Activated CD4-positive, alpha-beta memory T cell treated with anti-CD3 and anti-CD28 coated beads for 36 hours (primary cell): ENCODE data around the gene ACSM5. TPM values are rescaled to one million over a fixed set of nuclear protein-coding genes. Genes with fewer than 3 reads are reported as not detected.

Experiments
- CTCF ChIA-PET: fragments of 350-600 bp; sonication (Branson Sonifier 250); formaldehyde crosslinking; loops from one replicate; lab custom pipeline; 2021; ENCODE audit warnings: antibody characterized with exemption, inconsistent platforms; lab: Charles Lee
- POLR2A ChIA-PET: fragments of 350-600 bp; sonication (Branson Sonifier 250); formaldehyde crosslinking; loops from one replicate; lab custom pipeline; 2021; ENCODE audit warnings: antibody characterized with exemption; lab: Charles Lee
- DNase-seq: peaks from one replicate; pipeline ENCODE4 v3.0.0-alpha.2; 2020
- H3K27ac Mint-ChIP-seq: one replicate; pipeline ENCODE4 v1.8.0; 2021; ENCODE audit warnings: mixed read lengths
- H3K27me3 Mint-ChIP-seq: one replicate; pipeline ENCODE4 v1.8.0; 2021; ENCODE audit warnings: mixed read lengths
- H3K36me3 Mint-ChIP-seq: one replicate; pipeline ENCODE4 v1.8.0; 2021; ENCODE audit warnings: mixed read lengths
- H3K4me1 Mint-ChIP-seq: one replicate; pipeline ENCODE4 v1.8.0; 2021; ENCODE audit warnings: low read depth, mixed read lengths
- H3K4me3 Mint-ChIP-seq: one replicate; pipeline ENCODE4 v1.8.0; 2021; ENCODE audit warnings: mild to moderate bottlenecking, mixed read lengths
- H3K9me3 Mint-ChIP-seq: one replicate; pipeline ENCODE4 v1.8.0; 2021; ENCODE audit warnings: mixed read lengths
- intact Hi-C: fragments of 100-400 bp; cut with micrococcal nuclease; formaldehyde crosslinking; loops from one replicate; pipeline ENCODE4 v1.15.1; 2023
- total RNA-seq, 2 experiments: library from RNA; stranded (reverse); gene quantifications; one replicate each; pipeline ENCODE4 v1.2.3, GENCODE V29; 2021

The ACSM5 gene
- total RNA-seq: not detected

- no peak for DNase-seq
- H3K27ac Mint-ChIP-seq: no peak within 1 kb of the TSS
- H3K36me3 Mint-ChIP-seq: no peaks in the 10 kb centered on the region
- no peak within 1 kb of the TSS for H3K4me3 Mint-ChIP-seq
- no peaks in the 10 kb centered on the region for H3K9me3 Mint-ChIP-seq
- CTCF ChIA-PET: no interaction called here
- no peaks in the 10 kb centered on the region for H3K4me1 Mint-ChIP-seq
- POLR2A ChIA-PET: no interaction called here
- H3K27me3 Mint-ChIP-seq: peaks cover 9% of the 10 kb centered on the region
- intact Hi-C loops: no loop called here
These were observed at the start of gene ACSM5 for GRCh38 chr16:20409398-20410120. ACSM5 (plus strand) TSS chr16:20409534; CDS start chr16:20411485, 1,951 bp downstream.

- Mint-ChIP-seq H3K36me3 (no peaks in the 10 kb centered on the region), H3K4me1 (no peaks in the 10 kb centered on the region), H3K27ac (no peak overlapping the region), H3K27me3 (peaks cover 9% of the 10 kb centered on the region), H3K4me3 (no peak overlapping the region), H3K9me3 (no peaks in the 10 kb centered on the region)
- POLR2A ChIA-PET: no interaction called here
- CTCF ChIA-PET: interaction anchor here (2.2 kb wide), 1 partner anchor 24 kb away, joined by 10 read pairs; no protein-coding TSS in a partner anchor
- DNase-seq: no peak
- intact Hi-C loops: no loop called here
These were observed 49.3 kb upstream of the ACSM5 start for GRCh38 chr16:20359997-20360396.

- POLR2A ChIA-PET: no interaction called here
- no peaks in the 10 kb centered on the region for H3K9me3 Mint-ChIP-seq
- intact Hi-C loops: no loop called here
- H3K4me3 Mint-ChIP-seq: no peak overlapping the region
- CTCF ChIA-PET: interaction anchor here (0.6 to 1.6 kb wide), 2 partner anchors 9 to 22 kb away, joined by 3 to 6 read pairs; no protein-coding TSS in a partner anchor
- no peak for DNase-seq
- no peak overlapping the region for H3K27ac Mint-ChIP-seq
- H3K27me3 Mint-ChIP-seq: peaks cover 11% of the 10 kb centered on the region
- H3K4me1 Mint-ChIP-seq: no peaks in the 10 kb centered on the region
- H3K36me3 Mint-ChIP-seq: no peaks in the 10 kb centered on the region
These were observed 46.1 kb upstream of the ACSM5 start for GRCh38 chr16:20363191-20363590.

- CTCF ChIA-PET: interaction anchor here (1.6 kb wide), 1 partner anchor 21 kb away, joined by 6 read pairs; no protein-coding TSS in a partner anchor
- Mint-ChIP-seq H3K27ac (no peak overlapping the region), H3K36me3 (no peaks in the 10 kb centered on the region), H3K9me3 (no peaks in the 10 kb centered on the region), H3K4me3 (no peak overlapping the region), H3K27me3 (peaks cover 11% of the 10 kb centered on the region), H3K4me1 (no peaks in the 10 kb centered on the region)
- POLR2A ChIA-PET: no interaction called here
- intact Hi-C loops: no loop called here
- no peak for DNase-seq
These were observed 45.3 kb upstream of the ACSM5 start for GRCh38 chr16:20364051-20364450.

GRCh38 chr16:20369452-20370054, 39.8 kb upstream of the ACSM5 start:
- intact Hi-C loops: no loop called here
- Mint-ChIP-seq H3K36me3 (no peaks in the 10 kb centered on the region), H3K4me3 (no peak overlapping the region), H3K27me3 (peaks cover 12% of the 10 kb centered on the region), H3K27ac (no peak overlapping the region), H3K4me1 (no peaks in the 10 kb centered on the region), H3K9me3 (no peaks in the 10 kb centered on the region)
- DNase-seq: no peak
- ChIA-PET POLR2A (no interaction called here), CTCF (interaction anchor here (1.2 to 2.0 kb wide), 2 partner anchors 16 to 70 kb away, joined by 3 to 8 read pairs; no protein-coding TSS in a partner anchor)

- intact Hi-C loops: no loop called here
These were observed 36.6 kb upstream of the ACSM5 start for GRCh38 chr16:20372701-20373100.

GRCh38 chr16:20377181-20377580, 32.2 kb upstream of the ACSM5 start:
- Mint-ChIP-seq H3K36me3 (no peaks in the 10 kb centered on the region), H3K27ac (no peak overlapping the region), H3K4me3 (no peak overlapping the region), H3K27me3 (no peaks in the 10 kb centered on the region), H3K9me3 (no peaks in the 10 kb centered on the region), H3K4me1 (no peaks in the 10 kb centered on the region)
- ChIA-PET POLR2A (no interaction called here), CTCF (interaction anchor here (1.4 to 6.4 kb wide), 2 partner anchors 7 to 470 kb away, joined by 7 to 44 read pairs; no protein-coding TSS in a partner anchor)
- intact Hi-C loops: no loop called here
- no peak for DNase-seq

More at GRCh38 chr16:20372701-20373100, 36.6 kb upstream of the ACSM5 start:
- Mint-ChIP-seq H3K9me3 (no peaks in the 10 kb centered on the region), H3K4me1 (no peaks in the 10 kb centered on the region), H3K27ac (no peak overlapping the region), H3K36me3 (no peaks in the 10 kb centered on the region), H3K4me3 (no peak overlapping the region), H3K27me3 (peaks cover 7% of the 10 kb centered on the region)
- ChIA-PET CTCF (interaction anchor here (6.4 kb wide), 1 partner anchor 12 kb away, joined by 44 read pairs; no protein-coding TSS in a partner anchor), POLR2A (no interaction called here)
- no peak for DNase-seq

GRCh38 chr16:20380782-20381181, 28.6 kb upstream of the ACSM5 start:
- no peaks in the 10 kb centered on the region for H3K27me3 Mint-ChIP-seq
- H3K27ac Mint-ChIP-seq: no peak overlapping the region
- H3K4me1 Mint-ChIP-seq: no peaks in the 10 kb centered on the region
- POLR2A ChIA-PET: no interaction called here
- H3K4me3 Mint-ChIP-seq: no peak overlapping the region
- DNase-seq: no peak
- no peaks in the 10 kb centered on the region for H3K36me3 Mint-ChIP-seq
- H3K9me3 Mint-ChIP-seq: no peaks in the 10 kb centered on the region
- intact Hi-C loops: no loop called here
- CTCF ChIA-PET: interaction anchor here (2.3 kb wide), 1 partner anchor 474 kb away, joined by 10 read pairs; no protein-coding TSS in a partner anchor

- no peak for DNase-seq
- intact Hi-C loops: loop anchor here (2.0 kb wide), 1 partner anchor 484 kb away; no protein-coding TSS in a partner anchor
- Mint-ChIP-seq H3K4me3 (no peak overlapping the region), H3K36me3 (no peaks in the 10 kb centered on the region), H3K4me1 (no peaks in the 10 kb centered on the region), H3K27ac (no peak overlapping the region), H3K27me3 (peaks cover 3% of the 10 kb centered on the region), H3K9me3 (no peaks in the 10 kb centered on the region)
- ChIA-PET CTCF (interaction anchor here (2.7 to 6.2 kb wide), 5 partner anchors 8 to 483 kb away, joined by 25 to 125 read pairs (median 44); no protein-coding TSS in a partner anchor), POLR2A (no interaction called here)
These were observed 27.0 kb upstream of the ACSM5 start for GRCh38 chr16:20382202-20382948.

GRCh38 chr16:20383106-20384029, 26.0 kb upstream of the ACSM5 start:
- DNase-seq: peak; percentile 60
- Mint-ChIP-seq H3K27ac (no peak overlapping the region), H3K9me3 (no peaks in the 10 kb centered on the region), H3K4me1 (no peaks in the 10 kb centered on the region), H3K36me3 (no peaks in the 10 kb centered on the region), H3K27me3 (peaks cover 3% of the 10 kb centered on the region), H3K4me3 (no peak overlapping the region)
- intact Hi-C loops: loop anchor here (1.0 to 2.0 kb wide), 2 partner anchors 475 to 485 kb away; no protein-coding TSS in a partner anchor
- ChIA-PET CTCF (interaction anchor here (0.8 to 6.2 kb wide), 11 partner anchors 9 to 484 kb away, joined by 3 to 125 read pairs (median 17); no protein-coding TSS in a partner anchor), POLR2A (no interaction called here)
